GM23338 (cell line): Measurements from ENCODE around the gene RAPGEF5. TPM values are rescaled to one million over a fixed set of nuclear protein-coding genes. Genes with fewer than 3 reads are reported as not detected.

ENCODE experiments used
- ATAC-seq: fragments of 200-7000 bp; cut with Tn5 transposase; 3 replicates; pipeline ENCODE4 v1.9.1; 2020
- DNase-seq: peaks from one replicate; pipeline ENCODE4 v3.0.0-alpha.2; 2015; ENCODE audit warnings: low spot score
- H2AFZ ChIP-seq: fragments of 200-600 bp; sonication (generic); 2 replicates; pipeline ENCODE4 v1.8.0; 2016; ENCODE audit warnings: antibody characterized with exemption, mild to moderate bottlenecking, moderate library complexity
- H3F3A ChIP-seq: fragments of 200-600 bp; sonication (generic); replicated peaks from 2 replicates; pipeline ENCODE4 v1.8.0; 2017; ENCODE audit warnings: antibody characterized with exemption, mixed run types, low read depth
- H3K27ac ChIP-seq: fragments of 200-600 bp; sonication (generic); 2 replicates; pipeline ENCODE4 v1.6.1; 2016; ENCODE audit warnings: low read depth
- H3K27me3 ChIP-seq: fragments of 200-600 bp; sonication (generic); 2 replicates; pipeline ENCODE4 v1.8.0; 2016; ENCODE audit warnings: mild to moderate bottlenecking, mixed run types, moderate library complexity; ENCODE audit not compliant: insufficient read depth
- H3K36me3 ChIP-seq: fragments of 200-600 bp; sonication (generic); 2 replicates; pipeline ENCODE4 v1.8.0; 2016; ENCODE audit warnings: mild to moderate bottlenecking; ENCODE audit not compliant: insufficient read depth
- H3K4me1 ChIP-seq: fragments of 200-600 bp; sonication (generic); 2 replicates; pipeline ENCODE4 v1.8.0; 2016; ENCODE audit warnings: mild to moderate bottlenecking, moderate library complexity; ENCODE audit not compliant: insufficient read depth
- H3K4me2 ChIP-seq: fragments of 200-600 bp; sonication (generic); 2 replicates; pipeline ENCODE4 v1.7.1; 2017; ENCODE audit warnings: mixed run types
- H3K4me3 ChIP-seq: fragments of 200-600 bp; sonication (generic); 2 replicates; pipeline ENCODE4 v1.6.1; 2016; ENCODE audit warnings: mixed run types
- H3K79me2 ChIP-seq: fragments of 200-600 bp; sonication (generic); replicated peaks from 2 replicates; pipeline ENCODE4 v1.8.0; 2017; ENCODE audit warnings: mild to moderate bottlenecking; ENCODE audit not compliant: insufficient read depth
- H3K9me2 ChIP-seq: fragments of 200-600 bp; sonication (generic); 2 replicates; pipeline ENCODE4 v1.8.0; 2017; ENCODE audit not compliant: insufficient read depth
- H4K20me1 ChIP-seq: fragments of 200-600 bp; sonication (generic); replicated peaks from 2 replicates; pipeline ENCODE4 v1.8.0; 2017; ENCODE audit warnings: mild to moderate bottlenecking; ENCODE audit not compliant: insufficient read depth
- H3K27ac Mint-ChIP-seq: 2 replicates; pipeline ENCODE4 v1.8.0; 2020; ENCODE audit warnings: inconsistent platforms, mild to moderate bottlenecking, moderate library complexity, mixed read lengths
- H3K27me3 Mint-ChIP-seq: 3 replicates; pipeline ENCODE4 v1.8.0; 2022; ENCODE audit warnings: low read depth, mild to moderate bottlenecking, moderate library complexity, mixed read lengths, inconsistent platforms; ENCODE audit not compliant: insufficient read depth, poor library complexity
- H3K36me3 Mint-ChIP-seq: 3 replicates; pipeline ENCODE4 v1.8.0; 2021; ENCODE audit warnings: low read depth, mild to moderate bottlenecking, inconsistent platforms, moderate library complexity, mixed read lengths
- H3K4me1 Mint-ChIP-seq: 3 replicates; pipeline ENCODE4 v1.8.0; 2020; ENCODE audit warnings: mild to moderate bottlenecking, inconsistent platforms, mixed read lengths
- H3K4me3 Mint-ChIP-seq: 3 replicates; pipeline ENCODE4 v1.8.0; 2021; ENCODE audit warnings: moderate library complexity, mild to moderate bottlenecking, inconsistent platforms, mixed read lengths
- H3K9me3 Mint-ChIP-seq: 3 replicates; pipeline ENCODE4 v1.8.0; 2020; ENCODE audit warnings: moderate library complexity, mild to moderate bottlenecking, inconsistent platforms, mixed read lengths
- CREB1 ChIP-seq: fragments of 250-450 bp; sonication (Bioruptor Pico); IDR thresholded peaks from 2 replicates; pipeline ENCODE4 v1.5.0; 2020; ENCODE audit warnings: low read depth, mild to moderate bottlenecking, moderate library complexity
- EZH2 ChIP-seq: fragments of 200-600 bp; sonication (generic); IDR thresholded peaks from one replicate; pipeline ENCODE4 v1.8.0; 2017; ENCODE audit warnings: antibody characterized with exemption, mild to moderate bottlenecking, low read depth; ENCODE audit not compliant: unreplicated experiment
- EZH2phosphoT487 ChIP-seq: fragments of 200-600 bp; sonication (generic); IDR thresholded peaks from one replicate; pipeline ENCODE4 v1.8.1; 2018; ENCODE audit warnings: antibody characterized with exemption; ENCODE audit not compliant: unreplicated experiment
- NANOG ChIP-seq: IDR thresholded peaks from 2 replicates; pipeline ENCODE4 v1.6.1; 2016; ENCODE audit warnings: antibody characterized with exemption, borderline replicate concordance
- POLR2AphosphoS5 ChIP-seq: IDR thresholded peaks from 2 replicates; pipeline ENCODE4 v1.6.1; 2016; ENCODE audit warnings: antibody characterized with exemption, low read depth
- REST ChIP-seq: IDR thresholded peaks from one replicate; pipeline ENCODE4 v1.6.1; 2018; ENCODE audit warnings: antibody characterized with exemption; ENCODE audit not compliant: unreplicated experiment
- STAT1 ChIP-seq: IDR thresholded peaks from one replicate; pipeline ENCODE4 v1.6.1; 2016; ENCODE audit warnings: antibody characterized with exemption; ENCODE audit not compliant: unreplicated experiment
- ZNF114 ChIP-seq: fragments of 250-450 bp; sonication (Bioruptor Pico); IDR thresholded peaks from 2 replicates; pipeline ENCODE4 v1.5.0; 2020; ENCODE audit warnings: mild to moderate bottlenecking, moderate library complexity
- ZNF331 ChIP-seq: fragments of 250-450 bp; sonication (Bioruptor Pico); IDR thresholded peaks from 2 replicates; pipeline ENCODE4 v1.5.0; 2020; ENCODE audit warnings: low read depth, mild to moderate bottlenecking, moderate library complexity
- ZNF462 ChIP-seq: fragments of 250-450 bp; sonication (Bioruptor Pico); IDR thresholded peaks from 2 replicates; pipeline ENCODE4 v1.5.0; 2020; ENCODE audit warnings: mild to moderate bottlenecking, moderate library complexity
- polyA plus RNA-seq: library from polyadenylated mRNA; unstranded; fragments of >200 nt; fragmentation: Nextera tagmentation; extraction: Ambion mirVana; gene quantifications from 2 replicates; pipeline ENCODE4 v1.2.1, GENCODE V29; 2016
- total RNA-seq: library from RNA; depleted of rRNA; stranded (reverse); fragments of >200 nt; shearing (Covaris generic); gene quantifications from 2 replicates; pipeline ENCODE4 v1.2.3, GENCODE V29; 2014

Gene RAPGEF5
- total and polyA plus RNA-seq, 2 experiments from 2014 or later = 6.3 to 13.1 TPM

- Histone ChIP-seq H3K4me3 (no peak overlapping the region), H3K27ac (no peak overlapping the region), H3K4me2 (no peak overlapping the region), H3K27me3 (no peaks in the 10 kb centered on the region), H4K20me1 (no peaks in the 10 kb centered on the region), H3K4me1 (0 out of 2 replicates have a peak, but pooled peaks cover 6% of the 10 kb centered on the region), H3K79me2 (no peaks in the 10 kb centered on the region), H3F3A (no peaks in the 10 kb centered on the region), H2AFZ (no peak overlapping the region), H3K36me3 (0 out of 2 replicates have a peak, but pooled peaks cover 4% of the 10 kb centered on the region), H3K9me2 (no peaks in the 10 kb centered on the region; the same call in 1 of the 2 replicates)
- H3K27me3 Mint-ChIP-seq = no peaks in the 10 kb centered on the region
- no peak overlapping the region for H3K27ac Mint-ChIP-seq
- TF ChIP-seq STAT1 (no peak), POLR2AphosphoS5 (no peak), CREB1 (CRISPR knock-in tag) (no peak), REST (no peak)
- no peak for ATAC-seq
- DNase-seq = no peak
- H3K36me3 Mint-ChIP-seq = no peaks in the 10 kb centered on the region
- H3K9me3 Mint-ChIP-seq = no peaks in the 10 kb centered on the region
- H3K4me3 Mint-ChIP-seq = no peak overlapping the region
- H3K4me1 Mint-ChIP-seq = peaks cover 21% of the 10 kb centered on the region; the same call in 2 of the 3 replicates
Observed at GRCh38 chr7:22125436-22125835, 231.5 kb downstream of the RAPGEF5 start.

- H3K4me2 ChIP-seq = no peak overlapping the region
- no peaks in the 10 kb centered on the region; the same call in 1 of the 2 replicates for H3K9me2 ChIP-seq
- 0 out of 2 replicates have a peak, but pooled peaks cover 6% of the 10 kb centered on the region for H3K4me1 ChIP-seq
- peaks cover 21% of the 10 kb centered on the region; the same call in 2 of the 3 replicates for H3K4me1 Mint-ChIP-seq
- no peak overlapping the region for H3K27ac ChIP-seq
- H3K27me3 Mint-ChIP-seq = no peaks in the 10 kb centered on the region
- no peaks in the 10 kb centered on the region for H4K20me1 ChIP-seq
- no peaks in the 10 kb centered on the region for H3F3A ChIP-seq
- H3K79me2 ChIP-seq = no peaks in the 10 kb centered on the region
- H3K36me3 Mint-ChIP-seq = no peaks in the 10 kb centered on the region
- no peak for ATAC-seq
- no peak overlapping the region for H3K4me3 Mint-ChIP-seq
- no peaks in the 10 kb centered on the region for H3K9me3 Mint-ChIP-seq
- no peak overlapping the region for H2AFZ ChIP-seq
- 0 out of 2 replicates have a peak, but pooled peaks cover 4% of the 10 kb centered on the region for H3K36me3 ChIP-seq
- no peaks in the 10 kb centered on the region for H3K27me3 ChIP-seq
- peak overlapping the region; percentile 72; the same call in 1 of the 2 replicates for H3K27ac Mint-ChIP-seq
- TF ChIP-seq CREB1 (CRISPR knock-in tag) (no peak), ZNF331 (CRISPR knock-in tag) (no peak), ZNF462 (CRISPR knock-in tag) (no peak), EZH2 (no peak), STAT1 (no peak), ZNF114 (no peak), EZH2phosphoT487 (no peak), NANOG (no peak), POLR2AphosphoS5 (no peak)
- H3K4me3 ChIP-seq = no peak overlapping the region
- DNase-seq = no peak
Observed at GRCh38 chr7:22124941-22125340, 232.0 kb downstream of the RAPGEF5 start.
